LNCaP clone FGC (cell line): ENCODE results near the gene LDLRAD1.
"Not testable (repeated sequence)": the region's sequence is repeated elsewhere in the genome, so short reads cannot be mapped to it uniquely, and the experiment has no call there.

Experiments
- DNase-seq: peaks from one replicate; pipeline ENCODE4 v3.0.0-alpha.2; 2011; ENCODE audit warnings: low read depth
- H3K4me3 ChIP-seq: 2 replicates; pipeline ENCODE4 v1.5.1; 2011; ENCODE audit warnings: mild to moderate bottlenecking, low read depth, low read length, control low read depth
- CTCF ChIP-seq: IDR thresholded peaks from 2 replicates; pipeline ENCODE4 v1.5.1; 2012; ENCODE audit warnings: mild to moderate bottlenecking; ENCODE audit not compliant: control insufficient read depth, insufficient read depth; ENCODE audit errors: extremely low read depth

Gene LDLRAD1

DNA sequence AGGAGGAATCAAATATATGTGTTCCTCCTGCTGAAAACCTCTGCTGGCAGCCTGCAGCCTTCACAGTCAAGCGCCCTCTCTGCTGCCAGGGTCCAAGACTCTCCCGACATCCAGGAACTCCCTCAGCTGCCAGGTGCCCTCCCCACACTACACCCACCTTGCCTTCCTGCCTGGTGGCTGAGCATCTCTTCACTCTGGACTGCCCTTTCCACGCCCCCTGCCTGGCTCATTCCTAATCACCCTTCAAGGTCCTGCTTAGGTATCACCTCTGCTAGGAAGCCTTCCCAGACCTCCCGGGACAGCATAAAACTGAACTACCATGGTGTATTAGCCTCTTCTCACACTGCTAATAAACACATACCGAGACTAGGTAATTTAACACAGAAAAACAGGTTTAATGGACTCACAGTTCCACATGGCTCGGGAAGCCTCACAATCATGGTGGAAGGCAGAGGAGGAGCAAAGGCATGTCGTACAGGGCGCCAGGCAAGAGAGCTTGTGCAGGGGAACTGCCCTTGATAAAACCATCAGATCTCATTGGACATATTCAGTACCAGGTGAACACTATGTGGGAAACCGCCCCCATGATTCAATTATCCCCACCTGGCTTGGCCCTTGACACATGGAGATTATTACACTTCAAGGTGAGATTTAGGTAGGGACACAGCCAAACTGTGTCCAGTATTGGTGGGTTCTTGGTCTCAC lies 15.3 kb downstream of the LDLRAD1 start:
- no peak overlapping the region for H3K4me3 ChIP-seq
- no peak for TF ChIP-seq CTCF
- DNase-seq = no peak

- DNase-seq = peak; percentile 75
- TF ChIP-seq CTCF = no peak
- H3K4me3 ChIP-seq = no peak overlapping the region
Observed at GRCh38 chr1:54001591-54001990, 16.4 kb downstream of the LDLRAD1 start.

GRCh38 chr1:53999920-54000319 lies 18.1 kb downstream of the LDLRAD1 start:
- no peak for TF ChIP-seq CTCF
- no peak overlapping the region for H3K4me3 ChIP-seq
- no peak for DNase-seq

GRCh38 chr1:53998223-53998622 lies 19.8 kb downstream of the LDLRAD1 start:
- no peak for TF ChIP-seq CTCF
- H3K4me3 ChIP-seq = no peak overlapping the region
- DNase-seq = no peak

GRCh38 chr1:53995683-53996082 lies 22.3 kb downstream of the LDLRAD1 start:
- no peak overlapping the region for H3K4me3 ChIP-seq
- TF ChIP-seq CTCF = no peak
- DNase-seq = no peak

GRCh38 chr1:53994516-53994915 lies 23.5 kb downstream of the LDLRAD1 start:
- not testable (repeated sequence) for DNase-seq, H3K4me3 ChIP-seq

- no peak for TF ChIP-seq CTCF
- DNase-seq = no peak
- H3K4me3 ChIP-seq = no peak overlapping the region
Observed at GRCh38 chr1:53992085-53992874, 25.7 kb downstream of the LDLRAD1 start.
